Lower leg skin (tissue), 3 donors: ENCODE measurements around the gene LMCD1.

ENCODE experiments used
- CTCF ChIP-seq, 3 donors: fragments of 450-650 bp; IDR thresholded peaks; one replicate each; pipeline ENCODE4 v1.5.1; 2016; ENCODE audit warnings: antibody characterized with exemption in 3 of 3, mild to moderate bottlenecking in 3 of 3, moderate library complexity in 2 of 3
- POLR2A ChIP-seq, 2 donors: fragments of 450-650 bp; IDR thresholded peaks; one replicate each; pipeline ENCODE4 v1.6.1; 2016 to 2017; ENCODE audit warnings: antibody characterized with exemption in 2 of 2, mild to moderate bottlenecking in 1 of 2, moderate library complexity in 1 of 2

- TF ChIP-seq CTCF (IDR thresholded peaks at IDR 0.05), result no peak
- no peak for TF ChIP-seq POLR2A (IDR thresholded peaks at IDR 0.05)
These were observed 15.7 kb upstream of the LMCD1 start for GRCh38 chr3:8485943-8486342.
